Mesodermal cell (in vitro differentiated cells): ENCODE data around the gene LMBR1L.

Experiments
- H3K27ac ChIP-seq: 2 replicates; pipeline ENCODE4 v1.7.0; 2013; ENCODE audit warnings: mild to moderate bottlenecking, low read depth, low read length, moderate library complexity; ENCODE audit not compliant: severe bottlenecking
- H3K36me3 ChIP-seq: 2 replicates; pipeline ENCODE4 v1.7.1; 2013; ENCODE audit warnings: mild to moderate bottlenecking, low read length, moderate library complexity; ENCODE audit not compliant: control insufficient read depth, insufficient read depth
- H3K4me1 ChIP-seq: one replicate; pipeline ENCODE4 v1.7.1; 2013; ENCODE audit warnings: mild to moderate bottlenecking, low read length; ENCODE audit not compliant: insufficient read depth, control insufficient read depth, poor library complexity, severe bottlenecking
- H3K4me3 ChIP-seq: 2 replicates; pipeline ENCODE4 v1.7.0; 2013; ENCODE audit warnings: low read length, control low read depth, mild to moderate bottlenecking; ENCODE audit not compliant: insufficient read depth, poor library complexity, severe bottlenecking; ENCODE audit errors: extremely low read depth
- H3K9me3 ChIP-seq: 2 replicates; pipeline ENCODE4 v1.7.1; 2013; ENCODE audit warnings: mild to moderate bottlenecking, low read length, moderate library complexity; ENCODE audit not compliant: control insufficient read depth
- WGBS, 2 experiments: methylation state at CpG; one replicate each; pipeline ENCODE4 v1.1.5; 2013; ENCODE audit warnings: missing lambda C conversion rate in 2 of 2; ENCODE audit not compliant: insufficient coverage in 2 of 2; 5-methylcytosine and 5-hydroxymethylcytosine counted together

Gene LMBR1L

GRCh38 chr12:49109641-49110463, 795 bp downstream of the LMBR1L start:
- Histone ChIP-seq H3K4me1 (no peaks in the 10 kb centered on the region), H3K27ac (peak overlapping the region; percentile 93), H3K4me3 (peak overlapping the region; percentile 100), H3K9me3 (no peaks in the 10 kb centered on the region), H3K36me3 (peaks cover 28% of the 10 kb centered on the region)
- WGBS, 2 experiments: 2 to 7% methylated on average over 19 to 25 of the region's 33 CpGs

DNA sequence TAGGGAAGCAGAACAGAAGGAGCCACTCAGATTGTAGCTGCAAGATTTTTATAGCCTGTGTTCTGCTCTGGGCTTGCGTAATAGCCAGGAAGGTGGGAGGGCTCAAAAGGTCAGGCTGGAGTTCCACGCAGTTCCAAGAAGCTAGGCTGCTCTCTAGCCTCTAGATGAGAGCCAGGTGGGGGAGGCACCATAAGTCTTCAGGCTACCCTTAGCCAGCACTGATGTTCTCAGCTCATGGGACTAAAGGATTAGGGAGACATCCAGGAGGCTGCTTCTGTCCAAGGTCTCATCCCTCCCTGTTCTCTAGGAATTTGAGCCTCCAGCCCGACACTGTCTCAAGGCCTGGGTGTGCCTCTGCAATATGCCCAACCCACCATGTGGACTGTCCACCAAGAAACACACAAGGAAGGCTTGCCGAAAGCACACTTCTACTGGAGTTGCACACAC, 1.7 kb downstream of the LMBR1L start:
- H3K4me1 ChIP-seq: no peaks in the 10 kb centered on the region
- H3K9me3 ChIP-seq: no peaks in the 10 kb centered on the region
- WGBS, 2 experiments: 91 to 100% methylated on average over 3 to 4 of the region's 4 CpGs
- peaks cover 37% of the 10 kb centered on the region for H3K36me3 ChIP-seq
- peak overlapping the region; percentile 100 for H3K4me3 ChIP-seq
- H3K27ac ChIP-seq: peak overlapping the region; percentile 36

GRCh38 chr12:49105504-49106084, 5.1 kb downstream of the LMBR1L start:
- Histone ChIP-seq H3K27ac (no peak overlapping the region), H3K4me3 (no peak overlapping the region), H3K36me3 (peaks cover 71% of the 10 kb centered on the region)

GRCh38 chr12:49104822-49105221, 5.8 kb downstream of the LMBR1L start:
- no peak overlapping the region for H3K27ac ChIP-seq
- no peaks in the 10 kb centered on the region for H3K4me1 ChIP-seq
- 95 to 96% methylated on average over 3 of the region's 3 CpGs for WGBS, 2 experiments
- H3K36me3 ChIP-seq: peaks cover 79% of the 10 kb centered on the region
- no peaks in the 10 kb centered on the region for H3K9me3 ChIP-seq
- H3K4me3 ChIP-seq: no peak overlapping the region

More at GRCh38 chr12:49105504-49106084, 5.1 kb downstream of the LMBR1L start:
- no peaks in the 10 kb centered on the region for H3K9me3 ChIP-seq
- H3K4me1 ChIP-seq: no peaks in the 10 kb centered on the region
- WGBS, 2 experiments: 95 to 100% methylated on average over 3 to 8 of the region's 9 CpGs

- Histone ChIP-seq H3K36me3 (peaks cover 92% of the 10 kb centered on the region), H3K4me3 (no peak overlapping the region), H3K27ac (no peak overlapping the region), H3K9me3 (no peaks in the 10 kb centered on the region), H3K4me1 (no peaks in the 10 kb centered on the region)
- WGBS, 2 experiments: 88 to 92% methylated on average over 4 of the region's 6 CpGs
Measured at GRCh38 chr12:49100380-49100779, 10.3 kb downstream of the LMBR1L start.

DNA sequence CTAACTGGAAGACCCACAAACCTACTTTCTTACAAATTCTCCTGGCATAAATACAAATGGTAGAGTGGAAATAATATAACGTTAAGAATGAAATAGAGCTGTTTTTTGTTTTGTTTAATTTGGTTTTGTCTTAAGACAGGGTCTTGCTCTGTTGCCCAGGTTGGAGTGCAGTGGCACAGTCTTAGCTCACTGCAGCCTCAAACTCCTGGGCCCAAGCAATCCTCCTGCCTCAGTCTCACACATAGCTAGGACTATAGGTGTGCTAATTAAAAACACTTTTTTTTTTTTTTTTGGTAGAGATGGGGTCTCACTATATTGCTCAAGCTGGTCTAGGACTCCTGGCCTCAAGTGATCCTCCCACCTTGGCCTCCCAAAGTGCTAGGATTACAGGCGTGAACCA, 11.9 kb downstream of the LMBR1L start:
- Histone ChIP-seq H3K27ac (no peak overlapping the region), H3K4me3 (no peak overlapping the region), H3K36me3 (peaks cover 75% of the 10 kb centered on the region), H3K9me3 (no peaks in the 10 kb centered on the region), H3K4me1 (peaks cover 9% of the 10 kb centered on the region)
- 100% methylated on average over 2 of the region's 2 CpGs; no CpG with 5 or more reads in 1 of the 2 experiments for WGBS, 2 experiments

GRCh38 chr12:49098035-49098451, 12.6 kb downstream of the LMBR1L start:
- whole genome bisulfite sequencing, 2 experiments: 55 to 79% methylated on average over 4 of the region's 4 CpGs
- no peak overlapping the region for H3K4me3 ChIP-seq

DNA sequence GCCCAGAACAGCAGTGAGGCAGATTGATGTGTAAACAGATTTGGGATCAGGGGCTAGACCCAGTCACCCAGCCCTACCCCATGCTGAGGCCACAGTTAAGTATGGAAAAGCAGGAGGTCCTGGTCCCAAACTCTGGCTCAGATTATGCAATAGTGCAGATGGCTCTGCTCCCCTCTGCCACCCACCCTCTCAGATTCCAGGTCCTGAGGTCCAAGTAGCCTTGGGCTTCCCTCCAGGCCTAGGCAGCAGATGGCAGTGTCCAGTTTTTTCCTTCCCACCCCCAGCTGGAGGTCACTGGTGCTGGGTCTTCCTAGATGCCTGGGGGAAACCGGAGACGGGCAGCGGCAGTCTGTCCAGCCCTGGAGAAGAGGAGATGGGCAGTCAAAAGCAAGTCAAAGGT, 13.3 kb downstream of the LMBR1L start:
- WGBS, 2 experiments: 91 to 100% methylated on average over 3 of the region's 3 CpGs
- Histone ChIP-seq H3K9me3 (no peaks in the 10 kb centered on the region), H3K36me3 (peaks cover 62% of the 10 kb centered on the region), H3K27ac (no peak overlapping the region), H3K4me3 (no peak overlapping the region), H3K4me1 (peaks cover 20% of the 10 kb centered on the region)

More at GRCh38 chr12:49098035-49098451, 12.6 kb downstream of the LMBR1L start:
- no peaks in the 10 kb centered on the region for H3K9me3 ChIP-seq
- H3K4me1 ChIP-seq: peaks cover 15% of the 10 kb centered on the region
- peaks cover 69% of the 10 kb centered on the region for H3K36me3 ChIP-seq
- no peak overlapping the region for H3K27ac ChIP-seq

GRCh38 chr12:49094975-49095365, 15.7 kb downstream of the LMBR1L start:
- Histone ChIP-seq H3K36me3 (peaks cover 38% of the 10 kb centered on the region), H3K9me3 (no peaks in the 10 kb centered on the region), H3K27ac (no peak overlapping the region), H3K4me3 (no peak overlapping the region), H3K4me1 (peaks cover 25% of the 10 kb centered on the region)
- WGBS, 2 experiments: 83 to 94% methylated on average over 1 to 2 of the region's 2 CpGs

DNA sequence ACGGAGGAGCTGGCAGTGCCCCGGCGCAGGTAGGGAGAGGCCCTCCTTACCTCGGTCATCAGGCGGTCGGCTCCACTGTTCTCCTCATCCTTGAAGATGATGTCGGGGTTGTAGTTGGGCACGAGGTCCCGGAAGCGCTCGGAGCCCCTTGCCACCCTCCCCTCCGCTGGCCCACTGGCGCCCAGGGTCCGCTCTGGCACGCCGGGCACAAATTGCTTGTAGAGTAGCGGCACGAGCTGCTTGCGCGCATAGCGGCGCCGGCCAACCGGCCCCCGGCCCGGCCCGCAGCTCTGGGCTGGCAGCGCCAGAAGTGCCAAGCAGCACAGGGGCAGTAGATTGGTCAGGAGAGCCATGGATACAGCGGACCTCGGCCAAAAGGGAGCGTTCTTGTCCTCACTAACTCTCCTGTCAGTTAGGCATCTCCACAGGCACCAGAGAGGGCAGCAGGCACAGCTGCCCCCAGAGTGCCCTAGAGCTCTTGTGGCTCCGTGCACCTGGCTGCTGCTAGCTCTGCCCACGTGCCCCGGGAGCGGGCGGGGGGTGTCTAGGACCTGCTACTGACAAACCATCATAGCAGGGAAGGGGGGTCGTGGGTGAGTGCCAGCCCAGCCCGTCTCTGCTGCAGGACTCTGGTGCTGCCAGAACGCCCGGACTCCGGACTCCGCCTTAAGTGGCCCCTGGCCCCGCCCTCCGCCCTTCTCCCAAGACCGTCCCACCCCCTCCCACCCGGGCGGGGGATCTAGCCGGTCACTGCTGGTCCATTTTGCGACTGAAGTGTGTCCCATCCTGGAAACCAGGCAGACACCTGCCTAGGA, 16.3 kb downstream of the LMBR1L start, which contains the start of gene DHH:
Gene DHH (minus strand): TSS at position 642 of the 815 bp plus-strand sequence. CDS start 289 bp downstream, at position 353.
- WGBS, 2 experiments: 23 to 26% methylated on average over 36 to 42 of the region's 49 CpGs
- Histone ChIP-seq H3K4me3 (no peak within 1 kb of the TSS), H3K4me1 (peaks cover 25% of the 10 kb centered on the region), H3K9me3 (no peaks in the 10 kb centered on the region), H3K36me3 (peaks cover 33% of the 10 kb centered on the region), H3K27ac (no peak within 1 kb of the TSS)
